ENCODE results near the gene NKX2-8. TPM values are rescaled to one million over a fixed set of nuclear protein-coding genes. Genes with fewer than 3 reads are reported as not detected.

NKX2-8 gene
- not detected for total RNA-seq

DNA sequence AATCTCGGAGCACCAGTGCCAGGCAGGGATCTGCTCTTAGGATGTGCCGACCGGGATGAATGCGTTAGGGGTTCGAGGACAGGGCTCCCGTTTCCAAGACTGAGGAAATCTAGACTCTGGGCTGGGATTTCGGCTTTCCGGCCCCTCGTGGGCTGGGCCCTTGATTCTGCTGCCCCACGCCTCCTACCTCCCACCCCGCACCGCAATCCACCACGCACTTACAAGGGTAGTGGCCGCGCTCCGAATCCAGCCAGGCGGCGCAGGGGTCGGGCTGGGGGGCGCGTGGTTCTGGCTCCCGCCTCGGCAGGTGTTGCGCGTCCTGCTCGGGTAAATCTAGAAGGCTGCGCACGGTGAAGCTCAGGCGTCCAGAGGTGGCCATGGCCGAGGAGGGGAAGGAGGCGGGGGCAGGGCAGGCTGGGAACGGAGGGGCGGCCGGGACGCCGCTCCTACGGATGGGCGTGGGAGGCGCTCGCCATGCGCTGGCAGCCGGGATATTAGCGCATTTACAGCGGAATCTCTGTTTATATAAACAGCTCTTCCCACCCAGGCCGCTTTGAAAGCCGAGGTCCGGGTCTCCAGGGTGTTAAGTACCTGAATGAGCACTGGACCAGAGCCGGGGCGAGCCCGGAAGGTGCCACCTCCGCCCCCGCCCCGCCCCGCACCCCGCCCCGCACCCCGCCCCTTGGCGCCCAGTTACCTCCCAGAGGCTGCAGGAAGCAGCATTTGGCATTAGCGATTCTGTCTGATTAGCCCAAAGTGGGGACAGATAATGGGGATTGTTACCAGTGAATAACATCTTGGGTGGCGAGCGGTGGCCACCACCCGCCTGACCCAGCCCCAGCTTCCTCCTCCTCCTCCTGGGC, at the start of gene NKX2-8:
TSS of gene NKX2-8 (minus strand) at position 604 of the 863 bp plus-strand sequence. CDS start at position 379, 225 bp downstream.
- POLR2A ChIA-PET: no interaction called here
- CTCF ChIA-PET: no interaction called here

DNA sequence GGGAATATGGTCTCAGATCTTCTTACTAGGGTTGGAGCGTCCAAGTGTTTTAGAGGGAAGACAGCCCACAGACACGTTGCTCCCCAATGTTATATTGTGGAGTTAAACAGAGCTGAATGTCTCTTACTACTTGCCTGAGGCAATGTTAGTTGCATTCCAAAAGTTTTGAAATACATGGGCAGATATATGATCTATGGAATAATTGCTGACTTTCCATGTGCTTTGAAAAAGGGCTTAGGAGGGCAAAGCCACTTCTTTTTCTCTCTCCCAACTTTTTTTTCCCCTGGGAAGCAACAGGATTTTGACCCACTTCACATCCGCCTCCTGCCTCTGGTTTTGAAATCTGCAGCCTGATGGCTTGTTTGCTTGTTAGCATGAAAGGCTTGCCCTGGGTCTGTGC, 45.6 kb upstream of the NKX2-8 start:
- ChIA-PET CTCF (no interaction called here), POLR2A (no interaction called here)

DNA sequence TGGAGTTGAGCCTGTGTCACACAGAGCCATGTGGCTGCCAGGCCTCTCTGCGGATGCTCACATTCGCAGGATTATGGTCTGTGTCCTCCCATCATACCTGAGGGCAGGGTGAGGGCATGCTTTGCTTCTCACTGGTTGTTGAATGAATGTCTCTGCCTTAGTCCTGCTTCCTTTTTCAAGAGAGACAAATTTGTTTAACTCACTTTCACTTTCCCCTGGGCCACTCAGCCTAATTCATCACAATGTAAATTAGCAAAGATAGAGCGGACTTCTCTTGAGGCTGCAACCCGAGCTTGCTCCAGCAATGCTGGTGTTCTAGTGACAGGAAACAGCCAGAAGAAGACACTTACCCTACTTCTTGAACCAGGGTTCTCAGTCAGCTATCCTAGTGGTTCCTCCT, 43.7 kb upstream of the NKX2-8 start:
- CTCF ChIA-PET: no interaction called here

DNA sequence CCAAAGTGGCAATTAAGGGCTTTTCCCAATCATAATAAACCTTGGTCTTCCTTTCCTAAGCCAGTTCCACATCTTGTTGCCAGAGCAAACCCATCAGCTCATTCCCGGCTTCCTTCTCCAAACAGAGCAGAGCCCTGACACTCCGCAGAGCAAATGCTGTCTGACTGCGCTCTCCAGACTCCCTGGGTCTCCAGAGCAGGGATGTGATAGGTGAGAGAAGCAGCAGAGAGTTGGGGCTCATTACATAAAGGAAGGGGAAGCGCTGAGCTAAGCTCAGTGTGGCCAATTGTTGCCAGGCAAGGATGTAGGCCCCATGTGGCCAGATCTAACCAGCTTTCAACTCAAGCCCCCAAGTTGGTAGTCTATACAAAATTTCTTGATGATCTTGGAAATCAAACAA, 43.0 kb upstream of the NKX2-8 start:
- ChIA-PET POLR2A (no interaction called here), CTCF (no interaction called here)

More for the DNA sequence above, 43.7 kb upstream of the NKX2-8 start:
- POLR2A ChIA-PET: no interaction called here

DNA sequence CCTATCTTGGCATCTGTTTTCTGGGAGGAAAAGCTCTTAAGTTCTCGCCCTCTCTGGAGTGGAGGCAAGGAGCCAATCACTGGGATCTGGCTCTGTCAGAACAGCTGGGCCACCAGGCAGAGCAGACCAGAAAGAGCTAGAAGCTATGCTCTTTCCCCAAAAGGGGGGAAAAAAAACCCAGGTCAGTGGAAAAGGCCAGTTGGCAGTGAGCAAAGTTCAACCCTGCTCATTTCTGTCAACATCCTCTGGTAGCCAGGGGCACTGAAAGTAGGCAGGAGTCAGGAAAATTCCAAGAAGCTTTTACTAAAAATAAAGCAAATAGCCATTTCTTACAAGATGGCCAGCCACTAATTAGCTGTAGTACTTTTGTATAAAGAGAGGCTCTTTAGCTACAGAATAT, 42.6 kb upstream of the NKX2-8 start:
- ChIA-PET CTCF (no interaction called here), POLR2A (no interaction called here)

DNA sequence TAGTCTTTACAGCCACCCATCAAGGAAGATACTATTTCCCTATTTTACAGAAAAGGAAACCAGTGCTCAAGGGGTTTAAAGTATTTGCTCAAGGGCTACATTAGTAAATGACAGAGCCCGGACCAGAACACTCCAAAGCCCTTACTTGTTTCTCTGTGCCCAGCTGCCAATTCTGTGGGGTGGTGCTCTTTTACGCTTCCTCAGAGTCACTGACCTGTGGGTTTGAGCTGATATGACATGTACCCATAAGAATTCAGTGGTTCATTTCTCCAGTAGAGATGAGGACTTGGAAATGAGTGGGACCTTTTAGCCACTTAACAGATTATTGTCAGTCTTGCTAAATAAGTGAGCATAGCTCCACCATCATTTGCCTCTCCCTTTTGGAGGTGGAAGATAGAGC, 37.4 kb upstream of the NKX2-8 start:
- ChIA-PET POLR2A (no interaction called here), CTCF (no interaction called here)

DNA sequence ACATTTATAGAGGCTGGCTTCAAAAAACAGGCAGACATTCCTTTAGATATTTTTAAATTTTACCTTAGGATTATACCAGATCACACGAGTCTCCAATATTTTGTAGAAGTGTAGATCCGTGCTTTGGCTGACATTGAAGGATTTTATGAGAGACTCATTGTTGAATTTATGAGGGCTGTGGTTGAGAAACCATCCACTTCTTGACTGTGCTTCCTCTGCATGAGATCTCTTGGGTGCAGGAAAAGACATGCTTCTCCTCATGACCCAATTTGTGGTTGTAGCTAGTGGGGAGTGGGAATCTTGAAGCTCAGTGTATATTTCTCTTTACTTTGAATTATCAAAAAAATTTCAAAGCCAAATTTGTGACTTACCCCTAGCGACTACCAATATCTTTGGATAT, 36.7 kb upstream of the NKX2-8 start:
- ChIA-PET CTCF (no interaction called here), POLR2A (no interaction called here)

DNA sequence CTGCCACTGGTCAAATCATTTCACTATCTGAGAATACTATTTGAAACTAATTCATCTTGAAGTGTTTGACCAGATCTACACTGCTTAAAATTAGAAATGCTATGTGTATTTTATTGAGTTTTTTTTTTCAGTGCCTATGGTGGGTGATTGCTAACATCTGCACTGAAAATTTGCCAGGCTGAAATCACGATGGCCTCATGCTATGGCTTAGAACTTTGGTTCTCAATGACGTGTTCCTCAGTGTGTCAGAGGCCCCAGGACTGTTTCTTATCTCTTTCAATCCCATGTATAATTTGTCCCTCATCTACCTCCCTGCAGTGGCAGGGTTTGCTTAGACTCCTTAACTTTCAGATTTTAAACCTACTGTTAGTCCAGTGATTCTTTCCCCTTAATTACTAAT, 36.2 kb upstream of the NKX2-8 start:
- ChIA-PET POLR2A (no interaction called here), CTCF (no interaction called here)

DNA sequence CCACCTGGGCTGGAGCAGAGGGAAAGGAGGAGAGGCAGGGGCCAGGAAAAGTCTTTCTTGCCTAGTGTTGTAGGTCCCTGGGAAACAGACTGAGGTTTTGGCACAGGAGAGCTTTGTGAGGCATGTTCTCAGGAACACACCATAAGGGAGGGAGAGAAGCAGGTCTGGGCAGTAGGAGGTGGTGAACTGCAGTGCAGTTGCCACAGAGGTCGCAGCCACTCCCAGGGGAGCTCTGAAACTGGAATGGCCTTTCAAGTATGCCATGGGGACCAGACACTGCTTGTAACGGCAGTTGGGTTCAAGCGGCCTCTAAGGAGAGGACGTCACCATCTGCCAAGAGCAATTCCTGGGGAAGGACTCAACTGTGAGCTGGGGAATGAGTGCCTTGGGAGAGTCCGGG, 35.4 kb upstream of the NKX2-8 start:
- ChIA-PET POLR2A (no interaction called here), CTCF (no interaction called here)

DNA sequence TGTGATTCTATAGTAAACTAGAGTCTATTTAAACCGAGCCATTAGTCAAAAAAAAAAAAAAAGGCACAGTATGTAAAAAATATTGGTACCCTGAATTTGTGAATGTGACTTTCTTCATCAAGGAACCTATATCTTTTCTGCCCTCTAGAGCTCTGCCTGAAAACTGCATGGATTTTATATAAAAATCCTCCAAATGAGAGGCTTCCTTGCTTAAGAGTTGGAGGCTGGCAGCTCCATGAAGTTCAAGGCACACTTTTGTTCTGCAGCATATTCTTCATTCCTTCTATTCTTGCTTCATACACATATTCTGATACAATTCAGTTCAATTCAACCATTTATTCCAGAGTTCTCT, 23.1 kb upstream of the NKX2-8 start:
- ChIA-PET CTCF (interaction anchor here (0.6 to 1.0 kb wide), 3 partner anchors 40 to 230 kb away, joined by 3 read pairs; no protein-coding TSS in a partner anchor), POLR2A (no interaction called here)

DNA sequence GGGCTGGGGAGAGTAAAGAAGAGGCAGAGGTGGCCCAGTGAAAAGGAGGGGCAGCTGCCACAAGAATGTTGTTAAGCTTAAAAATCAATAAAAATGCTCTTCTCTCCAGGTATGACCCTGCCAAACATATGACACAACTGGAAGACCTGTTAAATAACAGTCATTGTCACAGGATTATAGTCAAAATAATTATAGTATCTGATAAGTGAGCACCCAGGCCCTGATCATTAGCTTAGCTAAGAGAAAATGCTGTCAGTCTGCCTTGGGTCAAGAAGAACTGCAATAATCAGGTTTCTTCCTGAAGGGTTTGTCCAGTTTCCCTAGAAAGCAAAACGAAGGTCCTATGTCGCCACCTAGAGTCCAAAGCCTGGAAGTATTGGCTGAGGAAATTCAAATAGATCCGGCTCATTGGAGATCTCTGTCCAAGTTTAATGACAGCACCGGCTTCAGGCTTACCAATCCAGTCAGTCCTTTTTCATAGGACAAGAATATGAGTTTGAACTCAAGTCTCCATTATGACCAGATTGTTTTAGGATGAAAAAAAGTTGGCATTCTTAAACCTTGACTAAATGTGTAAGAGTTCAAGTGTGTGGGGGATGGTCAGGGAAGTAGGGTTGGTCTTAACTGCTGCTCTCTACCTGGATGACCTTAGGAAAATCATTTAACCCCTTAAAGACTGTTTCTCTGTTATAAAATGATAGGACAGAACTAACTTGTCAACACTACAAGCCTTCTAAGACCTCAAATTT, 22.5 kb upstream of the NKX2-8 start:
- CTCF ChIA-PET: interaction anchor here (0.6 to 1.2 kb wide), 4 partner anchors 40 to 229 kb away, joined by 3 to 5 read pairs (median 3); no protein-coding TSS in a partner anchor

DNA sequence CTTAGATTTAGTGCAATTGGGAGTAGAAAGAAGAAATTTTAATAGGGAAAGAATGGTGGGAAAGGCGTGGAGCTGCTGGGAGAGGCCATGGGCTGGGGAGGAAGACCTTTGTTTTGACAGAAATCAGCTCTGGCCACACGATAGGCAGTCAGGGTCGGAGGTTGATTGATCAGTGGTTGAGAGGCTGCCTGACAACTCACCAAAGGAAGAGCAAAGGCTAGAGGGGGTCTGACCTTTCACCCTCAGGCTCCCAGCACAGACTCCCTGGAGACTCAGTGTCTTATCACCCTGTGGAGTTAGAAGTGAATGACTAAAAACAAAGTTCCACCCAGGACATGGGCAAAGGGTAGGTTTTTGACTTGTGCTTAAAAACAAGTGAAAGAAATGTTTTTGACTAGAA, 18.0 kb upstream of the NKX2-8 start:
- CTCF ChIA-PET: no interaction called here
- POLR2A ChIA-PET: no interaction called here

More for the DNA sequence above, 22.5 kb upstream of the NKX2-8 start:
- POLR2A ChIA-PET: no interaction called here

DNA sequence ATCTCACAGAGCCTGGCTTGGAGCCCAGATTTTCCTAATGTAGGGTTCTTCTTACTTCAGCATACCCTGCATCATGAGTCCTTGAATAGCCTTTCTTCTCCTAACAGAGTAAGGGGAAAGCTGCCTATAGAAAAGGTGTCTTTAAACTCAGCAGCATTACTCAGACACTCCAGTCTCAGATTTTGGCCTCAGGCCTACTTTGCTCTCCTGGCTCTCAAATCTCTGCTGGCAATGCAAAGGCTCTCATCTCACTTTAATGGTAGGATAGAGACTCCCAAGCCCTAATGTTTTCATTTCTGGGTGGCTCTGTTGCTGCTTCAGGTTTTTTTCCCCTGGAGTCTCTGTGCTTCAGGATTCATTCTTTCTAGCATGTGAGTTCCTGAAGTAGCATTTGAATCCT, 9.1 kb upstream of the NKX2-8 start:
- CTCF ChIA-PET: no interaction called here
- POLR2A ChIA-PET: no interaction called here

DNA sequence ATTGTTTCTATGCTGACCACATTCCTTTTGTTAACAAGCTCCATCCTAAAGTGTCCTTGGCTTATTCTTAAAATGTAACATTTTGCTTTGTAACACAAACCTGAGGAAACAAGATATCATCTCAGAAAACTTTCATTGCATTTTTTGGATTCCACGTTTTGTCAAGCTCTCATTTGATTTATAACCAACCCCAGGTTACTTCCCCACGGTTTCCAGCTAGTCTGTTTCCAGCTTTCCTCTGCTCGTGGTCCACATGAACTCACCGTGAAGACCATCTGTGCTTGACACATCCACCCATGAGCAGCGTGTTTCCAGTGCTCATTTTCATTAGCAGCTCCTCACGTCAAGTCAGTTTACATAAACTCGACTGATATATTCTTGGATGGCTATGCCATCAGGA, 6.4 kb upstream of the NKX2-8 start:
- ChIA-PET POLR2A (no interaction called here), CTCF (no interaction called here)

DNA sequence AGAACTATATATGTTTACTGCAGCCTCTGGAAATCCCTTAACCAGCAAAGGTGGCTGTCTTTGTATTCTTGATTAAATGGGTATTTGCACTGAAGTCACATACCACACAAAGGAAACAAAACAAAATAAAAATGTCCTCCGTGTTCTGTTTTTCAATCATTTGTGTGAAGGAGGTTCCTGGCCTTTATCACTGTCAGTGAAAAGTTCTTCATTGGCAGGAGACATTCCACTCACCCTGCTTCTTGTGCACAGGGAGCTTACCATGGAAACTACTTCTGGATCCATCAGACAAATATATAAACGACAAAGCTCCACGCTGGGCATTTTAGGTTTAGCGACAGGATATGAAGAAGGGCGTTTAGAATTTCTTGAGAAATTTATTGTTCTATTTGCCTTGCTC, 5.7 kb upstream of the NKX2-8 start:
- ChIA-PET CTCF (no interaction called here), POLR2A (no interaction called here)

DNA sequence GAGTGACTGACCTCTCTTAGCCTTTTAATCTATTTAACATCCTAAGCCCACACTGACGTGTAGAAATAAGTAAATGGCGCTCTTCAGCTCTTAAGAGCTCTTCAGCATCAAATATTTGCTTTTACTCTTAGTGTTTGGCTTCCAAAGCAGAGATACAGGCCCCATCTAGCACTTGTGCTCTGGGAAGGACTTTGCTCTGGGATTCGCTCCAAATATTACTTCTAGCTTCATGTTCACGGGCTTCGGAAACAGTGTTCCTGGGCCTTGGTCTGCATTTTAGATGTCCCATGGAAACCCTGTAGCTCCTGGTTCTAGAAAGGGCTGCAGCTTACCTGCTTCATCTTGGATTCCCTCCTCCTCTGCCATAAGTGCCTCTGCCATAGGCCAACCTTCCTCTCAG, 2.7 kb upstream of the NKX2-8 start:
- POLR2A ChIA-PET: no interaction called here
- CTCF ChIA-PET: no interaction called here

DNA sequence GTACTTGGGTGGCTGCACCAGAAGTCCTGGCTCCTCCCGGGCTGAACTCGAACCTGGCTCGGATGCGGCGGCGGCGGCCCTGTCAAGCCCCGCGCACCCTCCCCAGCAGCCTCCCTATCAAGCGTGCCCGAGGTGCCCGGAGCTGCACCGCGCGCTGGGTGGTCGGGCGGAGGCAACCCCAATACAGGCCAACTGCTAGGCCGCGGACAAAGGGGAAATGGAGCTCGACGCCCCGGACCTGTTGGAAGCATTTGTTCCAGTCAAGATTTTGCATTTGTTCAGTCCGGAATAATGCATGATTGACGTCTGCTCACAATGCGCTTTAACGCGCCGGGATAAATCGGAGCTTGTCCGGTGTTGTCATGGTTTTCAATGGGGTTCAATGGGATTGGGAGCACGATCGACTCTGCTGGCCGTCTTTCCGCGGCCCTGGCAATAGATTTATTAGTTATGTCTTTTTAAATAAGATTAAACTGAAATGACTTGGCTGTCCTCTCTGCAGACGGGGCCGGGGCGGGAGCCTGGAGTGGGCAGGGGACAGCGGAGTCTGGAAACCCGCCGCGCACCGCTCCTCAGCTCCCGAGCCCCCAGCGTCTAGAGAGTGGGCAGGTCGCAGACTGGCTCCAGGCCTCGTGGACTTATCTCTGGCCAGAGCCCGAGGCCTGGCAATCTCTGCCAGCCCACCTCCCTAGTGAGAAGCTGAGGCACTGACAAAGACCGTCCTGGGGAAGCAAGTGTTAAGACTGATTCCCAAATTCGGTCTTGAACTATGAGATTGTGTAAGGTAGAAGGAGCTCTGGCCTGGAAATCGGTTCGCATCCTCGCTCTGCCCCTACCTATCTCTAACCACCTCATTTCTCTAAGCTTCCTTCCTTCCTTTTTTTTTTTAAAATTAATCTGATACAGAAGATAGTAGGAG, 1.7 kb upstream of the NKX2-8 start:
- ChIA-PET CTCF (no interaction called here), POLR2A (no interaction called here)

DNA sequence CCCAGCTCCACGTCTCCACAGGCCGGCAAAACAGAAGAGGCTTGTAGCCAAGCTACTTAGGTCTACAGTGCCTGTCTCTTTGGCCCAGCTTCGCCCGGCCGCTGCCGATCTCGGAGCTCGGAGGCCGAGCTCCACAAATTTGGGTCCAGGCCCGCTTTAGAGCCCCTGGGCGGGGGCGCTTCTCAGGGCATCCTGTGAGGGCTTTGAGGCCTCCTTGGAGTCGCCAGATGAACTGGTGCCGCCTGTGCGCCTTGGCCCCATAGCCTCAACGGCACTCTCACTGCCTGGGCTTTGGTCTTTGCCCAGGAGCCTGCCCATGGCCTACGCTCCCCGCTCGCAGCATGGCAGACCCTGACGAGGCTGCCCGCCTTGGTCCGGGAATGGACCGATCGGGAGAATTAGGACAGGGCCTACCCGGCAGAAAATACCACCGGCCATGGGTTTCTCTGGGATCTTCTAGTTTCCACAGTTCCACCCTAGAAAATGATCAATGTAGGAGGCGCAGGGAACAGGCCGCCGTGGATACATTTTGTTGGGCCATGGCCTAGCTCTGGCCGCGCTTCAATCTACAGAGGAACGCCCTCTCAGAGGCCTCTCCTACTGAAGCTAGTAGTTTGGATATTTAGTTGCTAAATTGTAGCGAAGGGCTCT, 953 bp upstream of the NKX2-8 start:
- POLR2A ChIA-PET: no interaction called here
- CTCF ChIA-PET: no interaction called here

DNA sequence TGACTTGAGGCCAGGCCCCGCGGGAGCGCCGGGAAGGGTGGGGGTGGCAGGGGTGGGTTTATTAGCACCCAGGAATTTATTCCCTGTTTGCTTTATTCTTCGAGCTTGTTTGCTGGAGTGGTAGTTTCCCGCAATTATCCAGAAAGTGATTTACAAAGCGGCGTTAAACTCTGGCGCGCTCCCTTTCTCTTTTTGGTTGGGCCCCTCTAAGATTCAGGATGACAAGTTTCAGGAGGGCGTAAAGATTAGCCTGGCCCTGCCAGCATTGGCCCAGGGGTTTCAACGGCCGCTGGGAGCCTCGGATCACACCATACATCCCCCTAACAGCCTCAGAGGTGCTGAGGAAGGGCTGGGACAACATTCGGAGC, 444 bp upstream of the NKX2-8 start:
- CTCF ChIA-PET: no interaction called here

More for the DNA sequence above, 444 bp upstream of the NKX2-8 start:
- POLR2A ChIA-PET: no interaction called here

Data from activated CD8-positive, alpha-beta memory T cell treated with anti-CD3 and anti-CD28 coated beads for 36 hours (primary cell).